H1 (cell line): ENCODE data around the gene USP24.

Experiments used
- ATF2 ChIP-seq: IDR thresholded peaks from 2 replicates; pipeline ENCODE4 v1.6.1; 2012; ENCODE audit warnings: low read length, inconsistent platforms
- CTCF ChIP-seq, 3 experiments: IDR thresholded peaks; 1 replicate in 2 of 3; 2 replicates in 1 of 3; pipeline versions ENCODE4 v1.5.1 to v1.6.1; 2011; ENCODE audit warnings: low read length in 3 of 3, mild to moderate bottlenecking in 3 of 3, inconsistent platforms in 2 of 3, low read depth in 1 of 3, moderate library complexity in 1 of 3; ENCODE audit not compliant: insufficient read depth in 1 of 3; ENCODE audit errors: control extremely low read depth in 1 of 3
- EZH2 ChIP-seq: fragments of 200-600 bp; sonication (generic); IDR thresholded peaks from 2 replicates; pipeline ENCODE4 v1.7.1; 2012; ENCODE audit warnings: low read depth, mild to moderate bottlenecking, moderate library complexity, low read length, inconsistent platforms; ENCODE audit not compliant: severe bottlenecking

GRCh38 chr1:55076356-55076755 lies 138.8 kb downstream of the USP24 start:
- TF ChIP-seq CTCF (IDR thresholded peaks at IDR 0.05; ENCODE audit: control extremely low read depth in 1 of 3, insufficient read depth in 1 of 3, low read depth in 1 of 3, low read length in 3 of 3), result no peak
- TF ChIP-seq EZH2, result no peak
- no peak for TF ChIP-seq ATF2
